Stimulated activated naive CD8-positive, alpha-beta T cell treated with anti-CD3 and anti-CD28 coated beads, Interleukin-15, Interleukin-2, amounts not matched to agents 100 U/mL and 50 U/mL, for 24 hours (primary cell): Measurements from ENCODE around the gene MTMR12.
"Not testable (repeated sequence)": the region's sequence is repeated elsewhere in the genome, so short reads cannot be mapped to it uniquely, and the experiment has no call there.

Experiments used
- ATAC-seq: fragments of 150-1000 bp; cut with Tn5 transposase; one replicate; pipeline ENCODE4 v1.10.0; 2021
- DNase-seq: peaks from one replicate; pipeline ENCODE4 v3.0.0; 2021

MTMR12 gene

DNA sequence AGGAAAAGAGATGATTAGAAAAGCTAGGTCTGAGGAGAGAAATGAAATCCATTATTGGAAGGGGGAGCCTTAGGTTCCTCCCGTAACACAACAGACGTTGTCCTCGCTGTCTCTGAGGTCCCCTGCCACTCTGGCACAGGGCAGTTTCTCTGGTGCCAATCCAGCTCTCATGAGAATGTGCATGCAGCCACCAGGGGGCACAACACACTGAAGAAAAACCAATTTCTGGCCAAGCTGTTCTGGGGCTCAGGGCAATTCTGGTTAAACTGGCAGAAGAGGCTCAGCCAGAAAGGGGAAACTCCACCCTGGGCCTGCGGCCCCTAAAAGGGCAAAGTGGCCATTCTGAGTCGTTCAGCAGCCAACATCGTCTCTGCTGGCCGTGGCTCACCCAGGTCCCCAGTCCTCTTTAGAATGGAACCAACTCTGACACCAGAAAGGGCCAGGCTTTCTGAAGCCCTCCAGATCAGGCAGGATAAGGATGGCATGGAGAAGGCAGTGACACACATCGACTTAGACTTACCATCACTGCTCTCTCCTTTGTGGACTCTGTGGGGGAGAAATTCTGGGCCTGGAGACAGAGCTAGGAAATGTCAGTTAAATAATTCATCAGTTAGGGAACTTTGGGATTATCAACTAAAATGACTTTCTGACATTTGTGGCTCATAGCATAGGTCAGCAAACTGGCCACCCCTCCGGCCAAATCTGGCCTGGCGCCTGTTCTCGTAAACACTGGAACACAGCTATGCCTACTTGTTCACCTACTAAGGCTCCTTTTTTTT lies 80.1 kb downstream of the MTMR12 start:
- ATAC-seq = peak; percentile 87
- peak; percentile 80 for DNase-seq

GRCh38 chr5:32231929-32232328 lies 80.8 kb downstream of the MTMR12 start:
- DNase-seq (no peak), ATAC-seq (no peak)

GRCh38 chr5:32231241-32231640 lies 81.5 kb downstream of the MTMR12 start:
- DNase-seq = no peak

DNA sequence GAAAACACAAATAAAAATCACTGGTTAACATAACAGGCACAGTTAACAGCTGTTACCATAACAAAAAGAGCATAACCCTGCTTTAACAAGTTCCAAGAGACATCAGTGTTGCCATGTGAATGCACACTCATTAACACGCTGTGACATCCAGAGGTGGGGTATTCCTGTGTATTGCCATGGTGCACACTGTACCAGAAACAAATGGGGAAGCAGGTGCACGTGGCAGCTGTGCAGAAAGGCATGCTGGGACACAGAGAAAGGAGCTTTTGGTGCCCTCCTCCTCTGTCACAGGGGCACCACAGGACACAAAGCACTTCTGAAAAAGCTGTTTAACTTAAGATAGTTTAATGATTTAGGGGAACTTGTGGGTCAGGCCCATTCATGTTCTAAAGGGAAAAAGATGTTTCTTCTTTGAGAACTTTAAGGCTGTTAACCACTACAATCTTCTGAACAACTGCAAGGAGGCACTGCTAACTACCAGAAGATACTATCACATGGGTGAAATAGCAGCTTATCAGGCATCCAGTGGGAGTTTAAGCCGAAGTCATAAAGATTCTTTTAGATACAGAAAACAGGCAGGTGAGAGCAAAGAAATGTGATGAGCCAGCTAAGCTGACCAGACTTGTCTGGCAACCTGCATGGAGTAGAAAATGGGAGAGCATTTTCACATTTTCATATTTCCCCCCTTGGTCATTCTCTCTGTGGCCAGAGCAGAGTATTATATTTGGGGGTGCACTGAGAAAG lies 82.2 kb downstream of the MTMR12 start:
- DNase-seq = no peak
- ATAC-seq = no peak

More at GRCh38 chr5:32231241-32231640, 81.5 kb downstream of the MTMR12 start:
- no peak for ATAC-seq

- no peak for DNase-seq
- no peak for ATAC-seq
Measured at GRCh38 chr5:32229586-32229985, 83.2 kb downstream of the MTMR12 start.

- ATAC-seq (no peak), DNase-seq (no peak)
Measured at GRCh38 chr5:32228816-32229215, 83.9 kb downstream of the MTMR12 start.

DNA sequence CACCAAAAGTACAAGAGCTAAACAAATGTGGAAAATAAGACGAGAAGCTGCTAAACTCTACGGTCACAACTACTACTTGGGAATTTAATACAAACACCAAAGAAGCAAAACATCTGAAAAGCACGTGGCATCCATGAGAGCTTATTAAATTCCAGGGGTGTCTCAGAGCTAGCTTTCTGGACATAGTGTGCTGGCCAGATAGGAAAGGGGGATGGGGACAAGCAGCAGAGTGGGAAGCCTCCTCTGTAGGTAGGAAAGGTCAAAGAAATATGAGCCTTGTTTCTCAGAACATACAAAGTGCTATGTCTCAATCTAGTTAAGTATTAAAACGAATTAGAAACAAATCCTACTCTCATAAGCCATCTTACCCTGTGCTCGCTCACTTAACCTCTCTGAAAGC lies 87.3 kb downstream of the MTMR12 start:
- ATAC-seq (no peak), DNase-seq (no peak)

- DNase-seq = no peak
- ATAC-seq = no peak
Measured at GRCh38 chr5:32223972-32224609, 88.6 kb downstream of the MTMR12 start.

DNA sequence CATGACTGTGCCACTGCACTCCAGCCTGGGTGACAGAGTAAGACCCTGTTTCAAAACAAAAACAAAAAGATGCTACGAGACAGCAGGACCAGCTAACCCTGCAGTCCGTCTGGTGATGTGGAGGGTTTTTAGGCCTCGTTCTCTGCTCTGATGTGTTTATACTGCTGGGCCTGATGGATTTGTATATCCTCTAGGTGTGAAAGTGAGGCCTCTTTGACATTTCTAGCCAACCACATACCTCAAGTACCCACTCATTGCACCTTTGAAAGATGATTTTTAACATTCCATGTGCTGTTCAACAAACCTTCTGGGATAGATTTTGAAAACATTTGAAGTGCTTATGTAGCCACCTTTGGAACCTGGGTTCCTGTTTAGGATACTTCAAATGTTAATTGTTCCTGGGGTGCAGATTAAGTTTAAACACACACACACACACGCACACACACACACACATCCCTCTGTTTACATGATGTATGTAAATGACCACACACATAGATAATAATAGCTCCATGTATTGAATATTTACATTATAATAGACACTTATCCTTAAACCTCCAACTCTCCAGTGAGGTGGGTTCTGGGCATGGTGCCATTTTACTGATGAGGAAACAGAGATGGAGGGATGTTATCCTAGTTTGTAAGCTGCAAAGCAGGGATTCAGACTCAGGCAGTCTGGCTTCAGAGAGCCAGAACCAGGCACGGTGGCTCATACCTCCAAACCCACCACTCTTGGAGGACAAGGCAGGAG lies 89.8 kb downstream of the MTMR12 start:
- DNase-seq = no peak

GRCh38 chr5:32217886-32218396 lies 94.8 kb downstream of the MTMR12 start:
- no peak for ATAC-seq
- DNase-seq = no peak

More for the DNA sequence above, 89.8 kb downstream of the MTMR12 start:
- peak; percentile 56 for ATAC-seq

- DNase-seq, ATAC-seq: not testable (repeated sequence)
Measured at GRCh38 chr5:32214344-32214743, 98.4 kb downstream of the MTMR12 start.

GRCh38 chr5:32210151-32210550 lies 102.6 kb downstream of the MTMR12 start:
- ATAC-seq (no peak), DNase-seq (no peak)

DNA sequence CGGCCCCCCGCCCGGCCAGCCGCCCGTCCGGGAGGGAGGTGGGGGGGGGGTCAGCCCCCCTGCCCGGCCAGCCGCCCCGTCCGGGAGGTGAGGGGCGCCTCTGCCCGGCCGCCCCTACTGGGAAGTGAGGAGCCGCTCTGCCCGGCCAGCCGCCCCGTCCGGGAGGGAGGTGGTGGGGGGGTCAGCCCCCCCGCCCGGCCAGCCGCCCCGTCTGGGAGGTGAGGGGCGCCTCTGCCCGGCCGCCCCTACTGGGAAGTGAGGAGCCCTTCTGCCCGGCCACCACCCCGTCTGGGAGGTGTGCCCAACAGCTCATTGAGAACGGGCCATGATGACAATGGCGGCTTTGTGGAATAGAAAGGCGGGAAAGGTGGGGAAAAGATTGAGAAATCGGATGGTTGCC lies 103.9 kb downstream of the MTMR12 start:
- ATAC-seq, DNase-seq: not testable (repeated sequence)

GRCh38 chr5:32207355-32207634 lies 105.4 kb downstream of the MTMR12 start:
- no peak for DNase-seq
- ATAC-seq = no peak

DNA sequence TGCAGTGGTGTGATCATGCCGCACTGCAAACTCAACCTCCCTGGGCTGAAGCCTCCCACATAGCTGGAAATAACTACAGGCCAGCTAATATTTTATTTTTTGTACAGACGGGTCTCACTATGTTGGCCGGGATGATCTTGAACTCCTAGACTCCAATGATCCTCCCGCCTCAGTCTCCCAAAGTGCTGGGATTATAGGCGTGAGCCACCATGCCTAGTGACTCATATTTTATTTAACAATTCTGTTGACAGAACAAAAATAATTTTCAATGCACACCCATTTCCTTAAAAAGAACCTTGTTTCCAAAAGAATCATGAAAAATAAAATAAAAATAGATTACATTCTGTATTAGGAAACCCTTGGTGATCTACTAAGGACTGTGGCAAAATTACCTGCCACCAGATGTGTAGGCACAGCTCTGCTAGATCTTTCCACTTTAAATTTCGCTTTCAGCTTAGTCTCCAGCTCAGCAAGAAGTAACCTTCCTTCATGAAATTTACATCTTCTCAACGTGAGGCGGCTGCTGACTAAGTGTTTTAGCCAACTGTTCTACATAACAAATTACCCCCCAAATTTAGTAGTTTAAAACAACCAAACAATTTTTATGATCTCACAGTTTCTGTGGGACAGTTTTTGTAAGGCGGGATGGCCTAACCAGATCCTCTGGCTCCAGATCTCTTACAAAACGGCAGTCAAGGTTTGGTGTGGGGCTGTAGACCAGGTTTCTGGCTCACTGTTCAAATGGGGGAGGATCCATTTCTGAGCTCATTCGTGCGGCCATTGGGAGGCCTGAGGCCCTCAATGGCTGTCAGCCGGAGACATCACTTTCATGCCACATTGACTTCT lies 106.0 kb downstream of the MTMR12 start:
- DNase-seq = no peak

DNA sequence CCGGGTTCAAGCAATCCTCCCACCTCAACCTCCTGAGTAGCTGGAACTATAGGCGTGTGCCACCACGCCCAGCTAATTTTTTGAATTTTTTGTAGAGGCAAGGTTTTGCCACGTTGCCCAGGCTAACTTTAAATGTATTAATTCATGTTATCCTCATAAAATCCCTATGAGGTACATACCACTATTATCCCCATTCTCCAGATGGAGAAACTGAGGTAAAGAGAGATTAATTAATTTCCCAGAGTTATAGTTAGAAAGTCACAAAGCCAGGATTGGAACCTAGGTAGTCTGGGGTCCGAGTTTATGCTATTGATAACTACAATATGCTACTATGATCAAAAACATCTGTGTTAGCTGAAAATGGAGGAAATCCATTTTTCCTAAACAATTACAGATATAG lies 106.7 kb downstream of the MTMR12 start:
- no peak for ATAC-seq

More for the DNA sequence above, 106.0 kb downstream of the MTMR12 start:
- ATAC-seq = no peak

GRCh38 chr5:32202394-32202793 lies 110.3 kb downstream of the MTMR12 start:
- DNase-seq = no peak
- ATAC-seq = no peak

More for the DNA sequence above, 106.7 kb downstream of the MTMR12 start:
- DNase-seq = no peak

- no peak for DNase-seq
- no peak for ATAC-seq
Measured at GRCh38 chr5:32201122-32201753, 111.5 kb downstream of the MTMR12 start.

DNA sequence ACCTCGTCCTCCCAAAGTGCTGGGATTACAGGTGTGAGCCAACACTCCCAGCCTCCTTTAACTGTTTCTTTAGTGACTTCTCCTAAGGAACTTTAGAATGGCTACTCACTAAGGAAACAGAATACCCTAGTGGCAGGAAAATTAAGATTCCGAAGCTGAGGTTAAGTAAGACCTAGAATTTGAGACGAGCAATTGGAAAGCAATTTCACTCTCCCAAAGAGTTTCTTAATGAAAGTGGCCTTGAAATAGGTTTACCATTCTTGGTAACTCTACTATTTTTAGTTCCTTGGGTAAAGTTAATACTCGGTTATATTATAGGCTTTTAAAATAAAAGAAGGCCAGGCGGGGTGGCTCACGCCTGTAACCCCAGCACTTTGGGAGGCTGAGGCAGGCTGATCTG lies 115.7 kb downstream of the MTMR12 start:
- DNase-seq (no peak), ATAC-seq (no peak)

- ATAC-seq (no peak), DNase-seq (no peak)
Measured at GRCh38 chr5:32195265-32195664, 117.5 kb downstream of the MTMR12 start.

- ATAC-seq = no peak
Measured at GRCh38 chr5:32193591-32193990, 119.1 kb downstream of the MTMR12 start.

More at GRCh38 chr5:32193591-32193990, 119.1 kb downstream of the MTMR12 start:
- no peak for DNase-seq
